Islet of Langerhans (tissue), 1 donor: ENCODE results near the gene BCAS4.

ENCODE experiments used
- FAIRE-seq: peaks from one replicate; lab custom pipeline; 2011; peaks lifted over from hg19 to GRCh38; lab: Jason Lieb, UNC

BCAS4 gene

DNA sequence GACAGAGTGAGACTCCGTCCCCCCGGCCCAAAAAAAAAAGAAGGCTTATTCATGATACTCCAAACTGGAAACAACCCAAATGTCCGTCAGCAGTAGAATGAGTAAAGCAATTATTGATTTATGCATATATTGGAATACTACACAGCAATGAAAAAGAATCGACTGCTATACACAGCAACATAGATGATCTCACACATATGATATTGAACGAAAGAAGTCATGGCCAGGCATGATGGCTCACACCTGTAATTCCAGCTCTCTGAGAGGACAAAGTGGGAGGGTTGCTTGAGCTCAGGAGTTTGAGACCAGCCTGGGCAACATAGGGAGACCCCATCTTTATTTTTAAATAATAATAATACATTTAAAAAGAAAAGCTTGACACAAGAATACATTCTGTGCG is 28.5 kb downstream of the BCAS4 start:
- no peak for FAIRE-seq

DNA sequence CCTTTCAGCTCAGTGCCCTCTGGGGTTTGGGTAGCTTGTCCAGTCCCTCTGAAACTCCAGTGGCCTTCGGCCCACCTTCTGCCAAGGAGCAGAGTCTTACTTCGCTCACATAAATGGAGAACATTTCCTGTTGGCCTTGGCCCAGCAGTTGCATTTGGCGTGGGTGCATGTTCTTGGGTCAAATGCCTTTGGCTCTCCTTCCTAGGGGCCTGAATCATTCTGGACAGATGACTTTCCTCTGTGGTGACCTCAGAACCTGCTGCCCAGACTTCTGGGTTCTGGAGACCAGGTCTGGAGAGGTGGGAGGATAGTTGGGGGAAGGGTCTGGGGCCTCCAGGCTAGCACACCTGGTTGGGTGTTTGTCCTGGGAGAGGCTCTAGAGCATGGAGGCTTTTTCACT is 29.3 kb downstream of the BCAS4 start:
- FAIRE-seq: no peak

DNA sequence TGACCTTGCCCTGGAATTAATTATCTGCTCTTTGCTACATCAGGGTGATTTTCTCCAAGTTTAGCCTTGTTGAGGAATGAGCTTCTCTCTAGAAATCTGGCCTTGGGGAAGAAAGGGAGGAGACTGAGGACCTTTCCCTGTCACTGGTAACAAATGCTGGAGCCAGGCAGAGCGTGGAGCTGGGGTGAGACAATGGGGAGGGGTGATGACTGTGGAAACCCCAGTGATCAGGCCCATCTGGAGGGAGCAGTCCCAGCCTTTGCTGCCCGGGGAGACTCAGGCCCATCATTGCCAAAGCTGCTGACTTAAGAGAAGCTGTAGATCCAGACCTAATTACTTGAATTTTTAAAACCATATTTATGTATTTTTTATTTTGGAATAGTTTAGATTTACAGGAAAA is 31.3 kb downstream of the BCAS4 start:
- FAIRE-seq: no peak

DNA sequence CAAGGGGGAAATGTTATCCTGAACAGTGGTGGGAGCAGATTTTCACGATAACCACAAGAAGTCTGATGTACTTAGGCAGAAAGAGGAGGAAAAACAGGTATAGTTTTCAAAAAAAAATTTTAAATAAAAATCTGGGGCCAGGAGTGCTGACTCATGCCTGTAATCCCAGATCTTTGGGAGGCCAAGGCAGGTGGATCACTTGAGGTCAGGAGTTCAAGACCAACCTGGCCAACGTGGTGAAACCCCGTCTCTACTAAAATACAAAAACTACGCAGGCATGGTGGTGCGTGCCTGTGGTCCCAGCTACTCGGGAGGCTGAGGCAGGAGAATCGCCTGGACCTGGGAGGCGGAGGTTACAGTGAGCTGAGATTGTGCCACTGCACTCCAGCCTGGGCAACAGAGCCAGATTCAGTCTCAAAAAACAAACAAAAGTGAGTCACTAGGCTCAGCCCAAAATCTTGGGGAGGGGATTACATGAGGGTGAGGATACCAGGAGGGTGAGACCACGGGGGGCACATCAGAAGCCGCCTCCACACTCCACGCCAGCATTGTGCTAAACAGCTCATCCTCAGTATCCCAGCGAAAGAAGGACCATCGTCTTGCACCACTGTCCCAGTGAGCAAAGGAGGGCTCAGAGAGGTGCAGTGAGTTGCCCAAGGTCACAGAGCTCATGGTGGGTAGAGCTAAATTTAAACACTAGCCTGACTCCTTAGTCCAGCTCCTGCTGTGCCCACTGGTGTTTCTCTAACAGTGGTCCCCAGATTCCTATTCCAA is 33.7 kb downstream of the BCAS4 start:
- FAIRE-seq: no peak

DNA sequence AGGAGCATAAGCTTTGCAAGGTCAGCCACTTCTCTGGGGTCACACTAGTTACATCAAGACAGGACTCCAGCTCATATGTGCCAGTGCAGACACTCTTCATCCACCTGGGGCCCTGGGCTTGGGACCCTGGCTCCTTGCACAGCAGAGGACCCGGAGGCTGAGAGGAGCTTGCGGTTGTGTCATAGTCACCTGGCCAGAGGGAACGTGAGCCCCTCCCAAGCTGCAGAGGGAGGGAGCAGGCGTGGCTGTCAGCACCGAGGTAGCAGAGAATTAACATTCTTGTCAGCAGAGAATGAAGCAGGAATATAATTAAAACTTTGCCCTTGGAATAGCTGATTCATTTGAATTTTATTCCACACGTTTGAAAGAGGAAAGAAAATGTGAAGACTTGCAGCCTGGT is 36.8 kb downstream of the BCAS4 start:
- FAIRE-seq: no peak

DNA sequence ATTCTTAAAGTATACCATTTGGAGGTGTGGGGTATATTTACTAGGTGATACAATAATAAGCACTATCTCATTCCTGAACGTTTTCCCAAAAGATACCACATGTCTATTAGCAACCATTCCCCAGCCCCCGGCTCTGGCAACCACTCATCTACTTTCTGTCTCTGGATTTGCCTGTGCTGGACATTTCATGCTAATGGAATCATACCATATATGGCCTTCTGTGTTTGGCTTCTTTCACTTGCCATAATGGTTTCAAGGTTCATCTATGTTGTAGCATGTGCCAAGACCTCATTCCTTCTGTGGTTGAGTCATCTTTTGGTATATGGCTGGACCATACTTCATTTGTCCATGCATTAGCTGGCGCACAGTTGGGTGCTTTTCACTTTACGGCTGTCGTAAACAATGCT is 39.7 kb downstream of the BCAS4 start:
- no peak for FAIRE-seq

DNA sequence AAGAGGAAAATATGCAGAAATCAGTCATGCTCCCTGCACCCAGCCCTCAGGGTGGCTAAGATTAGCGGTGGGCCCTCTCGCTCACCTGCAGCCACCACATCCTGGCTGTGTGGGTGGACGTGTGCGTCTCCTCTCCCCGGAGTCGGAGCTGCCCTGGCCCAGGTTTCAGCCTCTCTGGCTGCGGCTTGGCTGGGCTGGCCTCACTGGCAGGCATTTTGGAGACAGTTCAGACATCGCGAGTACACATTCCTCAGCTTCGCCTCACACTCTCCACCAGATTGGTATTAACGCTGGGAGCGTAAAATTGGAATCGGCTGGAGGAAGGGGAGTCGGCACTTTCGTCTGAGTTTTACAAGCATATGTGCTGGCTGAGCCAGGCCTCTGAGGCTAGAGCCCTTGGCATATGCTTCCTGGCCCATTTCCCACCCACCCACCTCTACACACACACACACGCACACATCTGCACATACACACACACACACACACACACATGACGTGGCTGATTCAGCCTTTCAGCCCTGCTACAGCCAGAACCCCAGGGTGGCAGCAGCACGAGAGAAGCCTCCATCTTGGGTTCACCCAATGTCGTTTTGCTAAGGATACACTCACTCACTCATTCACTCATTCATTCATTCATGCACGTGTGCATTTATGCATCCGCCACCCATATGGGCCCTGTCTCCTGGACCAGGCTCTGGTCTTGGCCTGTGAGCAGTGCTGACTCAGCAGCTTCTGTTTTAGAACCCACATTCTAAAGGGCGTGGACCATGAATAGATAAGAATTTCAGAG is 42.9 kb downstream of the BCAS4 start:
- FAIRE-seq: no peak

DNA sequence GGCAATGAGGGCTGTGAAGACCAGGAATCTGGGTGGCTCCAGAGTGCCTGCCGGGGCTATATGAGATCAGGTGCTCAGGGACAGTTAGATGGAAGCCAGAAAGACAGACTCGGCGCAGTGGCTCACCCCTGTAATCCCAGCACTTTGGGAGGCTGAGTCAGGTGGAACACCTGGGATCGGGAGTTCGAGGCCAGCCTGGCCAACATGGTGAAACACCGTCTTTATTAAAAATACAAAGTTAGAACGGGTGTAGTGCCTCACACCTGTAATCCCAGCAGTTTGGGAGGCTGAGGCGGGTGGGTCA is 43.4 kb downstream of the BCAS4 start:
- FAIRE-seq: no peak

DNA sequence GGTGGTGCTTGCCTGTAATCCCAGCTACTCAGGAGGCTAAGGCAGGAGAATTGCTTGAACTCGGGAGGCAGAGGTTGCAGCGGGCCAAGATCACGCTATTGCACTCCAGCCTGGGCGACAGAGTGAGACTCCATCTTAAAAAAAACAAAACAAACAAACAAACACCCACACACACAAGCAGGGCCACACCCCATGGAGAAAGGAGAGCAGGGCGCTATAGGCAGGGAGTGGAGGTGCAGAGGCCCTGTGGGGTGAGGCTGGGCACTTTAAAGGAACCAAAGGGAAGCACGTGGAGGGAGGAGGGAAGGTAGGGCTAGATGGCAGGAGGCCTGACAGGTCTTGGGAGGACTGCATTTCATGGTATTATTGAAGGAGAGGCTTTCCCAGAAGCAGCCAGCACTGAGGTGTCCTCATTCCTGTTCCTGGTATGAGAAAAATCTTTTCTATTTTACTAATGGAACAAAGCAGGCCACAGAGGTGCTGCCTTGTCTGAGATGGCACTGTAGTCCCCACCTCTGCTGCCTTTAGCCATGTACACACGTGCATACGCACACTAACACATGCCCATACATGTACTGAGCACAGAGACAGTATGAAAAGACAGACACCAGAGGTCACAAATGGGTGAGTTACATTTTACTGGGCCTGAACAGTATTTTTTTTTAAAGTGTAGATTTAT is 44.0 kb downstream of the BCAS4 start:
- FAIRE-seq: no peak

DNA sequence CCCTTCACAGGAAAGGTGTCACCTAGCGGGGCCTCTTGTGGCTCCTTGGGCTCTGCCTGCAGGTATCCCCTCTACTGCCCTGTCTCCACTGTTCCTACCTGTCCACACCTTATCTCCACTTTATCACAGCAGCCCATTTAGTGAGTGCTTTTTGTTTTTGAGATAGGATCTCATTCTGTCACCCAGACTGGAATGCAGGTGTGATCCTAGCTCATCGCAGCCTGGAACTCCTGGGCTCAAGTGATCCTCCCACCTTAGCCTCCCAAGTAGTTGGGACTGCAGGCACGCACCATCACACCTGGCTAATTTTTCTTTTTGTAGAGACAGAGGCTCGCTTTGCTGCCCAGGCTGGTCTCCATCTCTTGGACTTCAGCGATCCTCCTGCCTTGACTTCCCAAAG is 48.0 kb downstream of the BCAS4 start:
- FAIRE-seq: no peak

DNA sequence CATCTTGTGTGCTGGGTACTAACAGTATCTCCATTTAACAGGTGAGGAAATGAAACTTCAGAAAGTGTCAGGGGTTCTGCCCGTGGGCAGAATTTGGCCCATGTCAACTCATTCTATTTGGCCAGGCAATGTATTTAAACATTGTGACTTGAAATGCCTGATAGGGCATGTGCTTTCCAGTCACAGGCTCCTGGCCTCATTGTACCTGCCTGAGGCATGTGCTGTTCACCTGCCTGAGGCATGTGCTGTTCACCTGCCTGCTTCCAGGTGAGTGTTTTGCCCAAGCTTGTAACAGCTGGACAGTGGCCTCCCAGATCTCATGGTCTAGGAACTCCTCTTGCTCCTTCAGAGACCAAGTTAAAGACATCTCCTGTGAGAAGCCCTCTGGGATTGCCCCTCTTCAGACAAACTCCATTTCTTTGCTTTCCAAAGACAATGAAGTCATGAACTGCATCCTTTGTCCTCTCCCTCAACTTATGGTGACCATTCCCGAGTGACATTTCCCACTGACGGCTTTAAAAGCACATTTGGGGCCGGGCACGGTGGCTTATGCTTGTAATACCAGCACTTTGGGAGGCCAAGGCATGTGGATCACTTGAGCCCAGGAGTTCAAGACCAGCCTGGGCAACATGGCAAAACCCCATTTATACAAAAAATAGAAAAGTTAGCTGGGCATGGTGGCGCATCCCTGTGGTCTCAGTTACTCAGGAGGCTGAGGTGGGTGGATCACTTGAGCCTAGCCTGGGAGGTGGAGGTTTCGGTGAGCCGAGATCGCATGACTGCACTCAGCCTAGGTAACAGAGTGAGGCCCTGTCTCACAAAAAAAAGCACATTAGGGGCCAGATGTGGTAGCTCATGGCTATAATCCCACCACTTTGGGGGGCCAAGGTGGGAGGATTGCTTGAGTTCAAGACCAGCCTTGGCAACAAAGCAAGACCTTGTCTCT is 48.7 kb downstream of the BCAS4 start:
- FAIRE-seq: no peak

DNA sequence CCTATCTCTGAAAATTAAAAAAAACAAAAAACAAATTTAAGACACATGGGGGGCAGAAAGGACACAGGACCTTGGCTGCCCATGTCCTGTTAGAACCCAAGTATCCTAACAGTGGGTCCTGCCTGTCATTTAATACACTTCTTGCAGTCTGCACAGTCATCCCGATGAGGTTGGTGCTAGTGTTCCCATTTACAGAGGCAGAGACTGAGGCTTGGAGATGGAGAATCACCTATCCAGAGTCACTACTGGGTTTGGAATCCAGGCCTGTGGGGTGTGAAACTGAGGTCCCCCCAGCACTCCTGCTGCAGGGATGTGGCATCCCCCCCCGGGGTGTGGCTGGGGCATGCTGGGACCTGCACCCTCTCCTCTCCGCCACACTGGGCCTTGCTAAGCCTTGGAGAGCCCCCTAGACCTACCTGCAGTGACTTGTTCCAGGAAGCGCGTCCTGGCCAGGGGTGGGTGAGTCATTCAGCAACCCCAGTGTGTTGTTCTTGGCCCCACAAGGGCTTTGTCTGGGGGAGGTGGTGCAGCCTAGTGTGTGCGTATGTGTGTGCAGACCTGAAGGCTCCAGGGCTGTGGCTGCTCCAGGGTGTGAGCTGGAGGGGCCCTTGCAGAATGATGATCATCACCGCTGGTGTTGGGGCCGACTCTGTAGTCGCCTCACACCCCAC is 49.7 kb downstream of the BCAS4 start:
- no peak for FAIRE-seq

DNA sequence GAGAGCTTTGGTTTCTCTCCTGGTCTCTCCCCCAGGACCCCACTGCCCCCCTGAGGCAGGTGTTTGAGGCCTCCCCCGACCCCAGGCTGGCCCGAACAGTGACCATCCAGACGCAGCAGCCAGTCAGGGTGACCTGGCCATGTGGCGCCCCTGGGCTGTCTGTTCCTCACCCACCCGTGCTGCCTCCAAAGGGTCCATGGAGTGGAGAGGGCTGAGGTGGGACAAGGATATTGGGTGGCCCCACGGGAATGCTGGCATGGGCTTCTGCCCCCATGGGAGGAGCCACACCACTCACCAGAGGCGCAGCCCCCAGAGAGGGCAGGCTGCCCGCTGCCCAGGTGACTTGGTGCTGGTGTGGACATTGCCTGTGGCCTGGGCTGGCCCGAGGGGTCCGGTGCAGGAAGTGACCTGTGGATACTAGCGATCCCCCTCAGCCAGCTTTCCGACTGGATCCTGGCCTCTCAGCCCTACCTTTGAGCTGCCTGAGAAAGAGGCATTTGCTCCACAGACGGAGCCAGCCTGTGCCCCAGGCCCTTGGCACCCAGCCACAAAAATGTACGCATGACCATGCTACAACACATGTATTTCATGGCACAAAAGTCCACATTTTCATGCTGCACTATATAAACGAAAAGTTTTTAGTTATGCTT is 50.8 kb downstream of the BCAS4 start:
- FAIRE-seq: no peak

DNA sequence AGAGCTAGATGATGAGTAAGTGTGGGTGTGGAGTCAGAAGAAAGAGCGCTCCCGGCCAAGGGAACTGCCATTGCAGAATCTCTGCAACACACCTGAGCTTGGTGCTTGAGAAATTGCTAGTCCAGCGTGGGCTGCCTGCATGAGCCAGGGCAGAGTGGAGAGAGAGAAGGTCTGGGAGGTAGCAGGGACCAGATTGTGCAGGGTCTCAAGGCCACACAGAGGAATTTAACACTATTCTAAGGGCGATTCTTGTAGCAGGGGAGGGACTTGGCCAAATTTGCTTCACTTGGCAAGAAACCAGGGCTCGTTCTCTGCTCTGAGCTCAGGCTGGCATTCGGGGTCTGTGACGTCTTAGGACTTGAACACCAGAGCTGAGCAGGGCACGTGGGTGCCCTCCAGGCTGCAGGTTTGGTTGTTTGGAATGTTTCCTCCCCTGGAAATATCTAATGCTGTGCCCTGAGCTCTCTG is 53.5 kb downstream of the BCAS4 start:
- no peak for FAIRE-seq

DNA sequence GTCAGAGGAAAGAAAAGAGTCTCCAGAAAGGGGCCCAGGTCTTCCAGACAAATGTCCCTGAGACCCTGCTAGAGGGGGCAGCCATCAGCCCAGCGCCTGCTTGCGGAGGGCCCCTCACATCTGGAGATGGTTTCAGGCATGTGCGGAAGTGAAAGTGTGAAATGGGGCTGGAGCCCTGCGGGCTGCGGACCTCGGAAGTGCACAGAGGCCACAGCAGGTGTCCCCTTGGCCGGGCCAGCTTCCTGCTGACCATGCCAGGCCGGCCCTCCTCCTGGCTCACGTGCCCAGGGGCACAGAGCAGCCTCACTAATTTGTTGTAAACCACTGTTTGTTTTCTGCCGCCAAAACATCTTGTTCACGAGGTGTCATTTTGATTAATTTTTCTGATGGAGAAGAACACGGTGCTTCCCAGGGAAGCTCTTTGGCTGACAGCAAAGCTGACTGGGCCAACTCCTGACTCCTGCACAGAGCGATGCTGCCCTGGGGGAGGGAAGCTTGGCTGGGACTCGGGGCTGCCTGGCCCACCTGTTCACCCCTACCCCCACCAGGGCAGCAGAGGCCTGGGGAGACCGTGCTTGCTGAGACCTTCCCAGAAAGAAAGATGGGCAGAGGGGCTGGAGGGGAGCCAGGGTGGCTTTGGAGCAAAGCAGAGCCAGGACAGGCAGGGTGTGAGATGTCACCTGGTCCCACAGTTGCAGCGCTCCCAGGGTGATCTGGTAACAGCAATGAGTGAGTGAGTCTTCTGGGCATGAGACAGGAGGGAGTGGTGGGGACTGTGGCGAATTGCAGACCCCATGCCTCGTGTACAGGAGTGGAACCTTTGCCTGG is 54.2 kb downstream of the BCAS4 start:
- FAIRE-seq: no peak

DNA sequence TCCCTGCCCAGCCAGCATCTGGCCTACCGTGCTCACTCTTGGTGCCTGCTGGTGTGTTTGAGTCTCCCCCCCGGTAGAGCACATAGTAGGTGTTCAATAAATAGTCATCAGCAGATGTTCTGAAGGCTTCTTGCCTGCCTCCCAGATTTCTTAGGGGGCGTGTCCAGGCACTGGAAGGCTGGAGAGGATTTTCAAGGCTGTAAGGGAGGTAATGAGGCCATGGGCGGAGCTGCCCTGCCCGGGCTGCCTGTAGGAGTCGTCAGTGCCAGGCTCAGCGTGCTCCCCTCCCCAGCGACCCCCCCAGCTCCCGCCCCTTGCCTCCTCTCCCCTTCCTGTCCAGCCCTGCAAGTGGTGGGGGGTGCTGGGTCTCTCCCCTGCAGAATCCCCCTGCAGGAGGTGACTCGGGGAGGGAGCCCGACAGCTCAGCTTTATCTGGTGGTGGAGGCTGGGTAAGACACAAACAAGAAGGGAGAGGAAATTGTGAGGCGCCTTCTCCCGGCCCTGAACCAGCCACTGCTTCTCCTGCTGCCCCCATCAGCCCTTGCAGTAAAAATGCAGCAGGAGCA is 55.9 kb downstream of the BCAS4 start:
- FAIRE-seq: no peak

DNA sequence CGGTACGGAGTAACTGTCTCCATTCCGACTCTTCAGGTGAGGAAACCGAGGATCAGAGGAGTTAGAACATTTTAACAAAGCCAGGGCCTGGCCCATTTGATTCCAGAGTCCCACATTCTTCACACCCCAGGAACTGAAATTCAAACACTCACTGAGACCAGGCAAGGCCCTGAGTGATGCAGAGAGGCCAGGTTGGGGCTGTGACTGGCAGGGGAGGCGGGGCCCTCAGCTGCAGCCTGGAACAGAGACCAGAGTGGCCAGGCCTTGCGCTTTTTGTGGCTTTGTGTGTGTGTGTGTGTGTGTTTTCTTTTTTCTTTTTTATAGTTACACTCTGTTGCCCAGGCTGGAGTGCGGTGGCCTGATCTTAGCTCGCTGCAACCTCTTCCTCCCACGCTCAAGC is 57.2 kb downstream of the BCAS4 start:
- no peak for FAIRE-seq

DNA sequence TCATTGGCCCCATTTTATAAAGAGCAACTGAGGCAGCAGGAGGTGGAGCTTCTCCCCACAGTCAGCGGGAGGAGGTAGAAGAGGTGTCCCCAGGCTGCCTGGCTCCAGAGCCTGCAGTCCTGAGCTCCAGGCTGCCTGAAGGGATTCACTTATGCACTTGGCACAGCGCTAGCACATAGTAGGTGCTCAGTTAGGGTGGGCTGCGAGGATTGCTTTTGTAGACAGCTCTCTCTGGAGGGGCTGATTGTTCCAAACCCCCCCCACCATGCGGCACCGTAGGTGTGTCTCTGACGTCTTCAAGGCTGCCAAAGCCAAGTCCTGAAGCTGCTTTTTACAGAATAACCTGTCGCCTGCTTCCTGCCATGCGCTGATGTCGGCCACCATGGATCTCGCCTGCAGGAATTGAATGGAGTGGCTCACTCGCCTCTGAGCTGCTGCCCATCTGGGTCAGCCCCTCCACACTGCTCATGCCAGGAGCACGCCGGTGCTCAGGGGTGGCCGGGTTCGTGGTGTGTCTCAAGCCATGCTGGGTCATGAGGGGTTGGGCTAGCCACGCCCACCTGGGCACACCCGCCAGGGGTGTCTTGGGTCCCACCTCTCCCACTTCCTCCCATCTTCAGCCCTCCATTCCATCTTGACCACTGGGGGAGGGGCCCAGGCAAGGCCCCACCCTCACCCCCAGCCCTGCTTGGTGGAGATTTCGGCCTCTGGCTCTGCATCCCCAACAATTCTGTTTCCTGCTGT is 59.8 kb downstream of the BCAS4 start:
- FAIRE-seq: no peak
